Stimulated activated CD4-positive, alpha-beta T cell treated with anti-CD3 and anti-CD28 coated beads, Interleukin-15, amount 100 ng/mL, for 24 hours (primary cell): Measurements from ENCODE around the gene GYS2.

Experiments
- DNase-seq: peaks from one replicate; pipeline ENCODE4 v3.0.0-alpha.2; 2020

Gene GYS2

GRCh38 chr12:21551841-21552465, 52.7 kb downstream of the GYS2 start:
- DNase-seq, result no peak

GRCh38 chr12:21547437-21547836, 57.2 kb downstream of the GYS2 start:
- peak; percentile 40 for DNase-seq

- no peak for DNase-seq
These were observed 57.9 kb downstream of the GYS2 start for GRCh38 chr12:21546716-21547115.

GRCh38 chr12:21545557-21545956, 59.1 kb downstream of the GYS2 start:
- DNase-seq, result no peak

- no peak for DNase-seq
These were observed 61.5 kb downstream of the GYS2 start for GRCh38 chr12:21543151-21543550.

- DNase-seq, result no peak
These were observed 62.2 kb downstream of the GYS2 start for GRCh38 chr12:21542403-21542802.

GRCh38 chr12:21541773-21542172, 62.9 kb downstream of the GYS2 start:
- DNase-seq, result no peak

GRCh38 chr12:21539797-21540196, 64.8 kb downstream of the GYS2 start:
- DNase-seq, result no peak

- DNase-seq, result no peak
These were observed 66.5 kb downstream of the GYS2 start for GRCh38 chr12:21538061-21538653.

GRCh38 chr12:21529456-21529855, 75.2 kb downstream of the GYS2 start:
- DNase-seq, result no peak

- DNase-seq, result no peak
These were observed 75.7 kb downstream of the GYS2 start for GRCh38 chr12:21528953-21529352.

GRCh38 chr12:21527451-21528180, 77.0 kb downstream of the GYS2 start:
- peak; percentile 77 for DNase-seq

GRCh38 chr12:21526721-21527345, 77.8 kb downstream of the GYS2 start:
- no peak for DNase-seq

- DNase-seq, result no peak
These were observed 78.6 kb downstream of the GYS2 start, which contains the start of gene SPX for GRCh38 chr12:21526053-21526452. Gene SPX, plus strand, starts transcription at chr12:21526296. Its CDS starts 177 bp downstream, at chr12:21526473.

GRCh38 chr12:21523148-21523547, 81.5 kb downstream of the GYS2 start:
- DNase-seq, result no peak

- DNase-seq, result no peak
These were observed 83.1 kb downstream of the GYS2 start for GRCh38 chr12:21521541-21521940.

GRCh38 chr12:21518451-21518850, 86.2 kb downstream of the GYS2 start:
- DNase-seq, result no peak

GRCh38 chr12:21516281-21516680, 88.4 kb downstream of the GYS2 start:
- DNase-seq, result no peak

GRCh38 chr12:21509768-21510167, 94.9 kb downstream of the GYS2 start:
- DNase-seq, result no peak

GRCh38 chr12:21507849-21508248, 96.8 kb downstream of the GYS2 start:
- DNase-seq, result no peak

- DNase-seq, result no peak
These were observed 98.8 kb downstream of the GYS2 start for GRCh38 chr12:21505888-21506287.

- DNase-seq, result no peak
These were observed 101.8 kb downstream of the GYS2 start for GRCh38 chr12:21502872-21503271.

- DNase-seq, result peak; percentile 44
These were observed 102.5 kb downstream of the GYS2 start for GRCh38 chr12:21502164-21502496.
